ENCODE data around the gene OR52H1. TPM values are rescaled to one million over a fixed set of nuclear protein-coding genes. Genes with fewer than 3 reads are reported as not detected.

OR52H1 gene
- total and polyA plus RNA-seq, 2 of the 8 experiments (the other 6 are each of a cell fraction or from before 2014, with no cell fraction given), result 0.09 TPM; not detected in 1

GRCh38 chr11:5546457-5546856, 1.9 kb downstream of the OR52H1 start (continued):
- no peak for TF ChIP-seq USF2 (IDR thresholded peaks at IDR 0.05; ENCODE audit: low read length)
- TF ChIP-seq CHD7 (IDR thresholded peaks at IDR 0.05; ENCODE audit: insufficient replicate concordance, low read length), result no peak
- TF ChIP-seq KDM4A (IDR thresholded peaks at IDR 0.05; ENCODE audit: low read depth, low read length, severe bottlenecking), result no peak

Data from H1 (cell line).